GM18873 (cell line): ENCODE measurements around the gene ACVR1B.

Source experiments
- ATAC-seq: cut with Tn5 transposase; IDR thresholded peaks from one replicate; pipeline ENCODE4 v1.9.1; 2021; ENCODE audit warnings: mild to moderate bottlenecking, moderate library complexity, moderate number of reproducible peaks; ENCODE audit not compliant: unreplicated experiment, low FRiP score

The ACVR1B gene

DNA sequence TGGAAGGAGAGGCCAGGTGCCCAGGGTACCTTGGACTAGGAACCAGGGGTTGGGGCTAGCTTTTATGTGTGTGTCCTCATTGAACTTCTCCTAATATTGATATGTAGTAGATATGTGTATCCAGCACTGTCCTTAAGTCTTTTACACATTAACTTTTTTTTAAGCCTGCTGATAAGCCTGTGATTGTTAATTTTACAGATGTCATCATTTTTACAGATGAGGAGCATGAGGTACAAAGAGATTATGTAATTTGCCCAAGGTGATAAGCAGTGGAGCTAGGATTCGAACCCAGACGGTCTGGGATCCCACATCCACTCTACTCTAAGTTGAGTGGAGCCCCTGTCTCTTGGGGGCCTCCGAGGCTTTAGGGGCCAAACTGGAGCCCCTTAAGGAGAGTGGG is 89.5 kb downstream of the ACVR1B start:
- ATAC-seq: no peak

DNA sequence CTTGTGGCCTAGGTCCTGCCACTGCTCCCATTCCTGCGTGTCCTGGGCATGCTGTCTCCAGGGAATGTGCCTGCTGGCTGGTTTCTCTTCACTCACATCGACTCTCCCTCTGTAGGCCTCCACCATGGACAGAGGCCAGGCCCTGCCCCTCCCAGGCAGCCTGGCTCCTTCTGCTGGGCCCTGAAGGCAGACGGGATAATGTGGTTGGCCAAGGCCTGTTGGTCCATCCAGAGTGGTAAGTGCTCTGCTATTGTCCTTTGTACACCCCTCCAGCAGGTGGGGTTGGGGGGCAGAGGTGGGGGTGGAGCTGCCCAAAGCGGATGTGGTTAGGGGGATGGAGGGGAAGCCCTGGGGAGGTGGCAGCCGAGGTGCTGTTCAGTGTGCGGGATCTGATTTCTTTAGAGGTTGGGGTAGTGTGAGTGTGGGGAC is 90.2 kb downstream of the ACVR1B start:
- no peak for ATAC-seq

DNA sequence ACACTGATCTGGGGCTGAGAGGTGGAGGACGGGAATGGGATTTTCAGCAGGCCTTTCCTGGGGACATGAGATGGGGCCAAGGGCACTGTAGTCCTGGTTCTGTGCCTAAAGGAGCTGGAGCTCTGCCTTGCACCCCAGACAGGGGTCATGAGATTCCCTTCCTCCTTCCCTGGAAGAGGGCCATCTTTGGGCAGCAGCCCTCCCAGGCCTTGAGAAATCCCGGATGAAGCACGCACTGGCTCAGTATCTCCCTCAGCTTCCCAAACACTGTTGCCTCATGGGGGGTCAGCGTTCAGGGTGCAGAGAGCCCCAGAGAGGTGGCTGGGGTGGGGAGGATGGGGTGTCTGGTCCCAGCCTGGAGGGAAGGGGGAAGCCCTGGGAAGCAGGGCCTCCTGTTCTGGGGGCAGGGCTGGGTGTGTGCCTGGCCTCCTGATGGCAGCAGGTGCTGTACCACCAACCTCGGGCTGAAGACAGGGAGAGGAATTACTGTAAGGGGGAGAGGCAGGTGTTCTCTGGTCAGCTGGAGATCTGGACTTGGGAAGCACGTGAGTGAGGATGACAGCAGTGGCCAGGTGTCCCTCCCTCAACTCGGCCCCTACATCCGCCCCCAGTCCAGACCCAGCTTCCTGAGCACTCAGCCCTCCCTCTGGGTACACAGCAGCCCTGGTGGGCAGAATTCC is 91.3 kb downstream of the ACVR1B start:
- no peak for ATAC-seq

DNA sequence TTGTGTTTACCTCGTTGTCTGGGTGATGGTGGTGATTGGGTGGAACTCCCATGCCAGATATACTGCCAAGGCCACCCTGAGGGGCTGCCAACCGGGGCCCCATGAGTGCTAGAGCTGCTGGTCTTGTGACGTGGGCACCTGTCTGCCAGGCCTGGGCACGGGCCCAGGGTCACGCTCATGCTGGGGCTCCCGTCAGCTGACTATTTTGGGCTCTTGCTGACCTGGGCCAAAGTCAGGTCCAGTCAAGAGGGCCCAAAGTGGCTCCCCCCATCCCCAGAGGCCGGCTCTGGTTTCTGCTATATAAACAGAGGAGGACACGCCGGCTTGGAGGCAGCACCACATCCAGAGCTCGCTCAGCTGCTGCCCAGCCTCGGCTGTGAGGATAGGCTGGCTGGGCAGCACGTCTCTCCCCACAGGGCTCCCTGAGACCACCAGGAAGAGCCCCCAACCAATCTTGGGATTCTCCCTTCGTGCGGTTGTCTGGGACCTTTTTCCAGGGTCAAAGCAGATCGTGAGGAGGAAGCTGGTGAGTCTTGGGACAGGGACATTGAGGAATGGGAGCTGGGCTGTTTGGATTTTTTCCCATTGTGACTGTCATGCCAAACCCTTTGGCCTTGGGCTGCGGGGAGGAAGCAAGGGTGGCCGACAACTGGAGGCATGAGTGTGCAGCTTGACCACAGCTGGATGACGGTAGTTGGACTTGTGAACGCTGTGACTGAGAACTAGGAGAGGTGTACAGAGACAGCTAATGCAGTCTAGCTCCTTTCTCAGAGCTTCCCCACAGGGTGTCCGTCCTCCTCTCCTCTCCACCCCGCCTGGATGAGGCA is 92.1 kb downstream of the ACVR1B start:
- no peak for ATAC-seq

DNA sequence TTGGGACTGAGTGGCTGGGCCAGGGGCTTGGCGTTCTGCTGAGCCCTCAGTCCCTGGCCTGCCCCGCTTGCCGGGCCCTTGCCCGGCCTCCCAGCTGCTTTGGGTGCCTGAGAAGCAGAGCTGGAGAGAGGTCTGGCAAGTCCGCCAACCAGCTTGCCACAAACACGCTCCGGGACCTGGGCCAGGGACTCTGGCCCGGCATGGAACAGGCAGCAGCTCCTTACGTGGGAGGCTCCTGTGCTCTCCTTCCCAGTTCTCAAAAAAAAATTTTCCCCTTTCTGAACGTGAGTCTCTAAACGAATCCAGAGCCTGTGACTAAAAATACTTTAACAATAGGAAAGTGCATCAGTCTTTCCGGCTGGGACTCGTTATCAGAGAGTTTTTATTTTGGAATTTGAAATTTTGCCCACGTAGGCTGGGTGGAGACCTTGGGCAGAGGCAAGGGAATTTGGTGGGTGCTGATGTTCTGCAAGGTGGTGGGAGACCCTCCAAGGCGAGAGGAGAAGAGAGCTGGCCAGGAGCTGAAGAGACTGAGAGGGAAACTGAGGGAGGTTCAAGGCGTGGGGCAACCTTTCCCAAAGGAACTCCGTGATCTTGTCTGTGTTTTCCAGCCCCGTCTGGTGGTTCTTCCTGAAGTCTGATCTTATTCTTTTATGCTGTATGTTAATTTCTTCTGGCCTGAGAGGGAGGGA is 92.9 kb downstream of the ACVR1B start:
- no peak for ATAC-seq

DNA sequence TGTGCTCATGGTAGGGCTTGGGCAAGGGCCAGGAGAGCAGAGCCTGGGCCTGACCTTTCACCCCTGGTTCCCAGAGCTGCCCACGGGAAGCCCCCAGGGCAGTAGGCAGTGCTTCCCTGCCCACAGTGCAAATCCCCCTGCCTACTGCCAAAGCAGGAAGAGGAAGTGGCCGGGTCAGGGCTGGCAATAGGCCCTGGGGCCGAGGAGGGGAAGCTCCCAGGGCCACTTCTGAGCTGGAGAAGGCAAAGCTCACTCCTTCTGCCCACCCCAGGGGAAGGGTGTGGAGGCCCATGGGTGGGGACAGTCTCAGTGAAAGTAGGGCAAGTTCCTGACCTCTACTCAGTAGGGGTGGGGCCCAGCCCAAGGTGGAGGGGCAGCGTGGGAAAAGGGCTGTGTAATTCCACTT is 94.3 kb downstream of the ACVR1B start:
- no peak for ATAC-seq
